NOMO-1 treated with DMSO at 0.1 percent for 48 hours (cell line): Measurements from ENCODE around the gene LIPC.

ENCODE experiments used
- DNase-seq: peaks from one replicate; lab custom pipeline; 2025; ENCODE audit not compliant: unreplicated experiment; lab: John Stamatoyannopoulos, UW

LIPC gene

GRCh38 chr15:58472221-58472620 lies 40.4 kb downstream of the LIPC start:
- no peak for DNase-seq

GRCh38 chr15:58472821-58473581 lies 41.2 kb downstream of the LIPC start:
- DNase-seq, result no peak

DNA sequence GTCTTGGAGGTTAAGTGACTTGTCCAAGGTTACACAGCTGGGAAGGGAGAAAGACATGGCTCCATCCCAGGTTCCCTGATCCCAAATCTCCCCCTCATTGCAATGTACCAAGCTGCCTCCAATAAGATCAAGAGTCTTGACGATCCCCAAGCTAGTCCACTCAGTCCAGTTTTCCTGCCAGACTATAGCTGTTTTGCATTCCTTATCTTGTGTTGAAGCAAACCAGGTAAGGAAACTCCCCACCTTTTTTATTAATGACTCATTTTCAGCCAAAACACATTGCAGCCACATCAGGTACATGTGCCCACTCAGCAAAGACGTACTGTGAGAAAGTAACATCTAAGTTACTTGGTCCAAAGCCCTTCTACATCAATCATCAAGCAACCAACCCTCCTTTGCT lies 41.9 kb downstream of the LIPC start:
- no peak for DNase-seq

DNA sequence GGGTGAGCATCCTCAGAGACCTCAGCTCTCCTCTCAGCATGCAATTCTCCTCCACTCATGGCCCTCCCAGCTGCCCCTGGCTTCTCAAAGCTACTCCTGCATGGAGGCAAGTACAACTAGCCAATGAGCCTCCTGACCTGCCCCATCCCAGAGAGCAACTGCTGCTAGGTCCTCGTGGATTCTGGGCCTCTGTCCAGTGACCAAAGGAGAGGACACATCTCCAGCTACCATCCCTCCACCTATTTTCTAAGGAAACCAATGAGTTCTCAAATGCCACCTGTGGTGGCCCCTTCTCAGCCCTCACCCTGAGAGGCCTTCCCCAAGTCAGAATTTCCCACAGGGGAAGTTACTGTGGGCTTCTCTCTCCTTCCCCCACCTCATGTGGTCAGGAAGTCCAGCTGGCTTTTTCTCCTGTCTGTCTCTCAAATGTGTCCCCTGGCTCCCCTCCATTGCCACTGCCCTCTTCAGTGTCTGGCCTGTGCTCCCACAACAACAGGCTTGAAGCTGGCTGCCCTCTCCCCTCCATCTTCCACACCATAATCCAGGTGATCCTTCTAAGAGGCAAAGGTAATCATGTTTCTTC lies 43.0 kb downstream of the LIPC start:
- peak; percentile 9 for DNase-seq

DNA sequence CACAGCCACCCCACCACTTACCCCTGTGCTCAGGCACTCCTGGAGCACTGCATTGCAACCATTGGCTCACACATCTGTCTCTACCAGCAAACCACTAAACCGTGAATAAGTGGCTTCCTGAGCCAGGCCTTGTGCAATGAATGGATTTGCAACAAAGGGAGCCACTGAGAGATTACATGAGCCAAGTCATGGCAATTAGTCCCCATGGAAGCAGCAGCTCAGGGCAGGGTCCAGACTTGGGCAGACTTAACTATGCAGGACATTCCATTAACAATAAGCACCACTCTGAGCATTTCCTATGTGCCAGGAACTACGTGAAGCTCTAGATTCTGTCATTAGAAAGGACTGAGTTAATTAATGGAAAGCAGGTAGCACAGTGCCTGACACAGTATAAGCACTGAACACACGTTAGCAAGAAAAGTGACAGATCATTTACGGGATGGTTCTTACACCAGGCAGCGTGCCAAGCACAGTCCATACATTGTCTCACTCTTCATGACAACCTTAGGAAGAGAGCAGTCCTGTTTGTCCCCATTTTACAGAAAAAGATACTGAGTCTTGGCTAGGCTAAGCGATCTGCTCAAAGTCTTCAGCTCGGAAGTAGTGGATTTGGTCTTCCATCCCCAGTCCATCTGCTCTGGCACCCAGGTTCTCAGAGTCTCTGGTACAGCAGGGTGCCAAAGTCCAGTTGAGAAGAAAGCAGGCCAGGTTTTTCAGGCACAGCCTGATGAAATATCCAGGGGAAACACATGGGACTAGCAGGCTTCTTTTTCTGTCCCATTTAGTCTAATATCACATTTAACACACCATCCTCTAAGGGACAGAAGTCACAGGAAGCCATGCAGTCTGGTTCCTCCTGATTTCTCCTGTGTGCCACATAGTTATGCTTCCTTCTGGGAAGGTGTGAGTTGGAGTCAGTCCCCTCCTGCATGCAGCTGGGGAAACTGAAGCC lies 44.1 kb downstream of the LIPC start:
- DNase-seq, result peak; percentile 57

DNA sequence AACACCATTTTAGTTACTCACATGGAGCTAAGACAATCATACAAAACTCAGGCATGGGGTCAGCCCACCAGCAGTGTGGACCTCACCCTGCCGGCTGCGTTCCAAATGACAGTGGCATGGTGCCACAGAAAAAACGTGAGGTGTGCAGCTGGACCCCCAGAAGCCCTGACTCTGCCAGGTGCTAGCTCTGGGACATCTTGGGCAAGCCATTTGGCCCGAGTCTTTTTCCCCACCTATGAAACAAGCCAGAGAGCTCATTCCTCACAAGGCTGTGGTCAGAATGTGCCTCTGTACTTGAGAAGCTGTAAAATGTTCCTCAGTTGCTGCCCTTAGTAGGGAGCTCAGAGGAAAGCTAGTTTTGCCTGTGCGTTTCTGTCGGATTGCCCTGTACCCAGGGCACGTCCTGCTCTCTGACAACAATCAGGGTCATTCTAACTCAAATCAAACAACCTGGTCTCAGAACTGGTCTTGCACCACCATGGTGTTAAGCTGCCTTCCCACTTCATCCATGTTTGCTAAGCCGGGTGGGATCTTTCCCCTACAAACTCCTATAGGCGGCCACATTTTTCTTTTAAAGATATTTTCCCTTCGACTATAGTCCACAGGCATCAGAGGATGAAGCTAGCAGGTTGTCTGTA lies 44.9 kb downstream of the LIPC start:
- DNase-seq, result no peak

GRCh38 chr15:58477170-58477569 lies 45.4 kb downstream of the LIPC start:
- DNase-seq, result peak; percentile 62

GRCh38 chr15:58478035-58478434 lies 46.2 kb downstream of the LIPC start:
- no peak for DNase-seq

GRCh38 chr15:58478579-58478978 lies 46.8 kb downstream of the LIPC start:
- no peak for DNase-seq

- no peak for DNase-seq
These were observed 48.1 kb downstream of the LIPC start for GRCh38 chr15:58479941-58480340.

DNA sequence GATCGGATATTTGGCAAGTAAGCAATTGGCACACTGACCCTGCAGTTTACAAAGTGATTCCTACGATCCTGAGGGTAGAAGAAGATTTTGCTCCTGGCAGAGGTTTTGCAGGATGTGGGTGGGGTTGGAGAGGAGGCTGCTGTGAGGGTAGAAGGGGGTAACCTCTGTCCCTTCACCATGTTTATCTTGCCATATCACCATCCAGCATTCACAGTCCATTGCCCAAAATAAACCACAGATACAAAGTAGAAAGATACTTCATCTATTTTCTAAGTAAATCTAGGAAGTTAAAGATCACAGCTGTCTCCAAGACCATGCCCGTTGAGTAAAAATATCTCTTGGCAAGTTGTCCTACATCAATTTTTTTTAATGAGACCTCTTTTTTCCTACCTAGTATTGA lies 51.6 kb downstream of the LIPC start:
- DNase-seq, result no peak

DNA sequence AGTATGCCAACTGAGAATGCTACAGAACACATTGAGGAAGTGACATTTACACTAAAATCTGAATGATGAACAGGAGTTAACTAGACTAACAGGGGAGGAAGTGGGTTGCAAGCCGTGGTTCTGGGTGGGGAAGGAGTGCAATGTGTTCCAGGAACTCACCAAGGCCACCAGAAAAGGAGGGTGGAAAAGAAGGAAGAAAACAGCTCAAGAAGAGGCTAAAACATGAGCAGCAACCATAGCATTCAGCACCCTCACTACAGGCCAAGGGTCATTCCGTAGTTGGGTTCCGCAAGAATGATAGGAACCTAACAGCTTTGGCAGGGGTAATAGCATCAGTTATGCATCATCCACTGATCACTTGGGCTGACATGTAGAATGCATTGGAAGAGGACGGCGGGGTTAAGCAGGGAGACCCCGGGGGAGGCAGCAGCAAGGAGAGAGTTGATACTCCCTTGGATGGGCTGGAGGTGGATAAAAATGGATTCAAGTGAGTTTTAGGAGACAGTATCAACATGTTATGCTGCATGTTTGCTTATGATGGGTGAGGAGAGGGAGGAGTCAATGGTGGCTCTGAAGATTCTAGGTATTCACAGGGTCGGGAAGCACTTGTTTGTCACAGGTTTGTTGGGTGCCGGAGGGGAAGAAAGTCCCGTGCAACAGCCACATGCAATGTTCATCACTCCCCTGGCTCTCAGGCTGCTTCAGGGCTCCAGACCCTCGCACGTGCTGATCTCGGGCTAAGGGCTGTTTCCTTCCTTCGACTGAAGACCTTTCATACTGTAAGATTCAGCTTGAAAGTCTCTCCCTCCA lies 53.2 kb downstream of the LIPC start:
- peak; percentile 91 for DNase-seq

DNA sequence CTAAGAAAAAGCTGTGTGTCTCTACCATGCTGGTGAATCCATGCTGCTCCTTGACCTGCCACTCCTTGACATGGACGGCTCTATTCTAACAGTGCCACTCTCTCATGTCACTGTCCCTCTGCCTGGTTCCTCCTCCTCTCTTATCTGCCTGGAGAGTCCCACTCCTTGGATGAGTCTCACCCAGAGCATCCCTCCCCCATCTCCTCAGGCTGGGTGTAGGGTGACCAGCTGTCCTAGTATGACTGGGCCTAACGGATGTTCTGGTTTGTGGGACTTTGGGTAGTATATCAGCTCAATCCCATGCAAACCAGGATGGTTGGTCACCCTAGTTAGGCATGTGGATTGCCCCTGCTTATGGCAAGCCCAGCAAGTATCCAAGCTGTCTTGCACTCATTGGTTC lies 54.3 kb downstream of the LIPC start:
- no peak for DNase-seq

GRCh38 chr15:58486564-58486963 lies 54.8 kb downstream of the LIPC start:
- DNase-seq, result no peak

DNA sequence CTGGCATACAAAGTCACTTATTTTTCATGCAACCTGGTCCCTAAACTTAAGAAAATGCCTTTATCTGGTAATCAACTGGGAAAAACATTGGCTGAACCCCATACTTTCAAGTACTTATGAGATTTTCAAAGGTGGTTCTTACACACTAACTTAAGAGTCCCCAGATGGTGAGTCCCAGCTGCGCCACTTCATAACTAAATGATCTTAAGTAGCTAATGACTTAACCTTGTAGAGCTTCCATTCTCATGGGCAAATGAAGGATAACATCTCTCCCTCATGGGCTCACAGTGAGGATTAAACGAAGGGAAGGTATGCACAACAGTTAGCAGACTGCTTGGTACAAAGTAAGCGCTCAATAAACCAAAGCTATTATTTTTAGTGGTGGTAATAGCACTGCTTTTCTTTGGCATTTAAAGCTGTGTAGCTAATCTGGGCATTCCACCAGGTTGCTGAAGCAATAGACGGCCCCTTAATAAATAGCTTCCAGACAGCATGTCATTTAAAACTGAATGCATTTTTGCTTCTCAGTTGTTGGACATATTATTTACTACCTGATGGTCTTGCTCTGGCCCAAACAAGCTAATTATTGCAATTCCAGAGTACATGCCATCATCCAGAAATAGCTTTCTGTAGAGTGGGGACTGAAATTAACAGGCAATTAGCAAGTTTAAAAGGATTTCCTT lies 55.4 kb downstream of the LIPC start:
- no peak for DNase-seq

- DNase-seq, result no peak
These were observed 55.9 kb downstream of the LIPC start for GRCh38 chr15:58487724-58488120.

DNA sequence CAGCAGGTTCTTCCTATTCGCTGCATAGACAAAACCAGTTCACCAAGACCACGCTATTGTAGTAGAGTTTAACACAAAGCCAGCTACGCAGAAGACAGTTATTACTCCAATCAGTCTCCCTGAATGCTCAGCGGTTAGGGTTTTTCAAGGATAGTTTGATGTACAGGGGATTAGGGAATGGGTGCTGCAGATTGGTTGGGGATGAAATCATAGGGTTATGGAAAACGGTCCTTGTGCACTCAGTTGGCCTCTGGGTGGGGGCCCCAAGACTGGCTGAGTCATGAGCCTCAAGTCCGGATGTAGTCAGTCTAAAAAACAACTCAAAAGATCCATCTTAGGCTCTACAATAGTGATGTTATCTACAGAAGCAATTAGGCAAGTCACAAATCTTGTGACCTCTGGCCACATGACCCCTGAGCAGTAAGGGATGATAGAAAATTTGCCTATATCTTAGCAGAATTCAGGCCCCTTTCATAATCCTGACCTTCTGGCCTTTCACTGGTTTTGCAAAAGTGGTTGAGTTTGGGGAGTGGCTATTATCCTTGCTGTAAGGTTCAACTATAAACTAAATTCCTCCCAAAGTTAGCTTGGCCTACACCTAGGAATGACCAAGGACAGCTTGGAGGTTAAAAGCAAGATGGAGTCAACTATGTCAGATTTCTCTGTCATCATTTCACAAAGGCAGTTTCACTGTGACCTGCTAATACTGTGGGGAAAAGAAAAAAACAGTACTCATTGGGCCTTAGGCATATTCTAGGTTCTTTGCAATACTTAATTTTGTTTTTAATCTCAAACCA lies 57.7 kb downstream of the LIPC start:
- no peak for DNase-seq

DNA sequence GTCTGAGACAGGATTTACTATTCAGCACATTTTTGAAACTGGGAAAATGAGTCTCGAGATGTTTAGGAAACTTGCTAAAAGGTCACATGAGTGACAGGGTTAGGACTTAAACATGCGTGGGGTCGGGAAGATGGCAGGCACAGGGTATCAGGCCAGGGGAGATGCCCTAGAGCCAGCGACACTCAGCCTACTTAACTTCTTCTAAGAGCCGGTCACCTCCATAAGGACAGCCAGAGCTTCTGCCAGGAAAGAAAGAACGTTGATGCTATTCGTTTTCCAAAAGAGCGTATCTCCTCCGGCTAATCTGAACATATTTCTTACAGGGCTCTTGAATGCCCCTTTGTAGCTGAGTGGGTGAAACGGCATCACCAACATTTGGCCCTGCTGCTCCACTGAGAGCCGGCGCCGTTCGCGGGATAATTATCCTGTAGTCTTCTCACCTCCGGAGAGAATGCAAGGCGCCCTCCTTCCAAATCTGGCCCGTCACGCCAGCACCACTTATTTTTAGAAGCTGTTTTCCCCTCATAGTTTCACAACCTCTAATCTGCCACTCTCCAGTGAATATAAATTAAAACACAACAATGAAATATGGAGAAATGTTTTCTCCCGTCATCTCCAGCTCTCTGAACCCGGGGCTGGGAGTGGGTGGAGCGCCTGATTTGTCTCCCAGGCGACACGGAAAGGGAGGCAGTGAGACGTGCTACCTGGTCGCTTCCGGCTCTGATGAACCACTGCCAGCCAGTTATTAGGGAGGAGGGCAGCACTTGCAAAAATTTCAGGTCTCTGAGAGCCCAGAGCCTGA lies 58.5 kb downstream of the LIPC start:
- peak; percentile 16 for DNase-seq
